A673 (cell line): ENCODE data around the gene SYNGR1. TPM values are rescaled to one million over a fixed set of nuclear protein-coding genes. Genes with fewer than 3 reads are reported as not detected.

Experiments used
- BruUV-seq: library from RNA; stranded (reverse); fragments of 400-500 nt; replicated peaks from 2 replicates; lab custom pipeline; 2021; lab: Mats Ljungman, UMichigan
- CTCF ChIA-PET: fragments of 300-600 bp; sonication (Branson Sonifier 250); formaldehyde crosslinking; loops from one replicate; lab custom pipeline; 2022; ENCODE audit warnings: antibody characterized with exemption; lab: Charles Lee
- POLR2A ChIA-PET: fragments of 300-600 bp; sonication (Branson Sonifier 250); formaldehyde crosslinking; loops from one replicate; lab custom pipeline; 2022; ENCODE audit warnings: antibody characterized with exemption; ENCODE audit not compliant: low non-redundant PET; lab: Charles Lee
- DNase-seq: peaks from one replicate; pipeline ENCODE4 v3.0.0-alpha.2; 2015; ENCODE audit warnings: low spot score
- H3K27ac ChIP-seq: fragments of 200-600 bp; sonication (generic); 2 replicates; pipeline ENCODE4 v1.5.1; 2016; ENCODE audit warnings: mixed run types, low read depth, mild to moderate bottlenecking, mixed read lengths, antibody characterized with exemption, low read length; ENCODE audit not compliant: poor library complexity, severe bottlenecking
- H3K27me3 ChIP-seq: fragments of 200-600 bp; sonication (generic); replicated peaks from 2 replicates; pipeline ENCODE4 v1.6.1; 2017; ENCODE audit warnings: mixed run types, low read depth, mild to moderate bottlenecking, mixed read lengths, antibody characterized with exemption, low read length; ENCODE audit not compliant: insufficient read depth, poor library complexity
- H3K36me3 ChIP-seq: fragments of 200-600 bp; sonication (generic); 2 replicates; pipeline ENCODE4 v1.6.1; 2016; ENCODE audit warnings: mixed run types, mild to moderate bottlenecking, mixed read lengths, antibody characterized with exemption, low read length; ENCODE audit not compliant: insufficient read depth, poor library complexity, severe bottlenecking
- H3K4me1 ChIP-seq: fragments of 200-600 bp; sonication (generic); 2 replicates; pipeline ENCODE4 v1.6.1; 2017; ENCODE audit warnings: mixed run types, mild to moderate bottlenecking, mixed read lengths, antibody characterized with exemption, low read length; ENCODE audit not compliant: insufficient read depth, poor library complexity, severe bottlenecking
- H3K4me3 ChIP-seq: fragments of 200-600 bp; sonication (generic); 2 replicates; pipeline ENCODE4 v1.5.1; 2016; ENCODE audit warnings: low read depth, mixed run types, mild to moderate bottlenecking, mixed read lengths, low read length; ENCODE audit not compliant: poor library complexity, severe bottlenecking
- H3K9me3 ChIP-seq: fragments of 200-600 bp; sonication (generic); 2 replicates; pipeline ENCODE4 v1.6.1; 2016; ENCODE audit warnings: mixed run types, low read depth, mild to moderate bottlenecking, mixed read lengths, antibody characterized with exemption, low read length; ENCODE audit not compliant: poor library complexity, severe bottlenecking
- CTCF ChIP-seq: fragments of 300-800, 200-600 bp; sonication (generic); conservative IDR thresholded peaks from 2 replicates; pipeline ENCODE4 v1.5.1; 2017; ENCODE audit warnings: low read depth, mild to moderate bottlenecking, antibody characterized with exemption, low read length, moderate library complexity, mixed read lengths
- EZH2 ChIP-seq: fragments of 200-600 bp; sonication (generic); IDR thresholded peaks from 2 replicates; pipeline ENCODE4 v1.6.1; 2017; ENCODE audit warnings: borderline replicate concordance, low read depth, mild to moderate bottlenecking, mixed read lengths, antibody characterized with exemption, low read length; ENCODE audit not compliant: poor library complexity, severe bottlenecking
- intact Hi-C: fragments of 100-400 bp; cut with micrococcal nuclease; formaldehyde crosslinking; loops from one replicate; pipeline ENCODE4 v1.10.0; 2022; ENCODE audit not compliant: unreplicated experiment
- total RNA-seq: library from RNA; stranded (reverse); gene quantifications from 2 replicates; pipeline ENCODE4 v1.2.3, GENCODE V29; 2021

Gene SYNGR1
- total RNA-seq, 1 experiment from 2014 or later = 31.7 TPM

- TF ChIP-seq EZH2 = no peak
- no peak for TF ChIP-seq CTCF
- H3K9me3 ChIP-seq = no peaks in the 10 kb centered on the region
- H3K4me1 ChIP-seq = peaks cover 5% of the 10 kb centered on the region
- DNase-seq = no peak
- POLR2A ChIA-PET = no interaction called here
- no peaks in the 10 kb centered on the region for H3K36me3 ChIP-seq
- no TSS peak for BruUV-seq
- no peaks in the 10 kb centered on the region for H3K27me3 ChIP-seq
- intact Hi-C loops = no loop called here
- H3K27ac ChIP-seq = no peak overlapping the region
- CTCF ChIA-PET = no interaction called here
- H3K4me3 ChIP-seq = no peak overlapping the region
Measured at GRCh38 chr22:39359659-39360195, 9.9 kb downstream of the SYNGR1 start.

DNA sequence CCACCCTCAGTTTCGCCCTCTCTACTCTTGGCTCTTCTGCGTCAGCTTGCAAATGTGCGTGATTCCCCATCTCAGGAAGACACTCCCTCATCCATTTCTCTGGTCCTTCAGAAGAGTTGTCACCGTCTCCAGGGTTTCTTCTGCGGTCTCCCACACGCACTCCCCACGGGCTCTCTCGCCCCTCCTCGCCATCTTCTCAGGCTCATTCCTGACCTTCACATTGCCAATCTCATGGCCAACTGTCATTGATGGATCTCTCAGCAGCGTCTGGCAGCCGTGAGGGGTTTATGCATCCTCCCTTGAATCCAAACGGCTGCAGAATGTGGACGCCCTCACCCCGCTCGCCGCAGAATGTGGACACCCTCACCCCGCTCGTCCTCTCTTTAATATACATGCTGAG lies 10.5 kb downstream of the SYNGR1 start:
- DNase-seq = no peak
- Histone ChIP-seq H3K9me3 (no peaks in the 10 kb centered on the region), H3K27ac (no peak overlapping the region), H3K4me1 (peaks cover 5% of the 10 kb centered on the region), H3K4me3 (no peak overlapping the region), H3K36me3 (no peaks in the 10 kb centered on the region), H3K27me3 (no peaks in the 10 kb centered on the region)
- BruUV-seq = no TSS peak
- POLR2A ChIA-PET = no interaction called here
- CTCF ChIA-PET = no interaction called here
- intact Hi-C loops = no loop called here
- no peak for TF ChIP-seq CTCF
- no peak for TF ChIP-seq EZH2

DNA sequence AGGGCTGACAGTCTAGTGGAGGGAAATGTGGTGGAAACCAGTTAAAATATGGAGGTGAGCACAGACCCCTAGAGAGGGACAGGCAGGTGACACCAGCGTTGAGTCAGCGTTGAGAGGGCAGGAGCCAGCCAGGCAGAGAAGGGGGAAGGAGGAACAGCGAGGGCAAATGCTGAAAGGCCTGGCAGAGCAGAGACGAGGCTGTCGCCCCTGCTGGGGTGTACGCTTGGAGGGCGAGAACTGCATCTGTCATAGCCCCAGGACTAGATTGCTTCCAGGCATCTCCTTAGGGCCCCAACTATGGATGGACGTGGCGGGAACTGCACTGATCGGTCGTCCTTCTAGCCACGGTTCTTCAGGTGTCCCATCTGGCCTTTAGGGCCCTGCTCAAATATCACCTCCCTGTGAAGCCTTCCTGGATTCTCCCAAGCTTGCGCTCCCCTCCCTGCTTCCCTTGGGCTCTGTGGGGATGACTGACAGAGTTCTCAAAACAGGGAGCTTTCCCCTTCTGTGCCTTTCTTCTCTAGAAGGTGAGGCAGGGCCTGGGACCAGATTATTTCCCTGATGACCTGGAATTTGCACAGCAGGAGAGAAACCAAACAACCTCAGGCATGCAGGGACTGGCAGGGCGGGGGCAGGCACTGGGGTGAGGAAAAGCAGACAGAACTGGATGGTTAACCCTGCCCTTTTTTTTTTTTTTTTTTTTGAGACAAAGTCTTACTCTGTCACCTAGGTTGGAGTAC lies 11.1 kb downstream of the SYNGR1 start:
- Histone ChIP-seq H3K4me3 (no peak overlapping the region), H3K36me3 (no peaks in the 10 kb centered on the region), H3K4me1 (peaks cover 5% of the 10 kb centered on the region), H3K9me3 (no peaks in the 10 kb centered on the region), H3K27ac (no peak overlapping the region), H3K27me3 (no peaks in the 10 kb centered on the region)
- BruUV-seq = no TSS peak
- CTCF ChIA-PET = no interaction called here
- TF ChIP-seq CTCF (no peak), EZH2 (no peak)
- POLR2A ChIA-PET = no interaction called here
- DNase-seq = no peak
- intact Hi-C loops = no loop called here
